Adrenal gland (tissue), 12 donors: Measurements from ENCODE around the gene SHC4. TPM values are rescaled to one million over a fixed set of nuclear protein-coding genes. Genes with fewer than 3 reads are reported as not detected.

Source experiments
- DNase-seq, 7 donors: peaks; one replicate each; pipeline ENCODE4 v3.0.0-alpha.2; 2019 to 2020
- H3K27ac ChIP-seq, 5 donors: fragments of 200-600 bp; sonication (generic) in 4 of 5; 1 replicate in 3 of 5; 2 replicates in 2 of 5; pipeline versions ENCODE4 v1.5.1 to v1.8.0; 2016 to 2020; ENCODE audit warnings: mild to moderate bottlenecking in 1 of 5
- H3K27me3 ChIP-seq: fragments of 200-600 bp; 2 replicates; pipeline ENCODE4 v1.8.0; 2021
- H3K36me3 ChIP-seq, 2 donors: fragments of 200-600 bp; replicated peaks in 1 of 2; 1 replicate in 1 of 2; 2 replicates in 1 of 2; pipeline versions ENCODE4 v1.5.1 to v1.8.0; 2018 to 2022
- H3K4me1 ChIP-seq, 2 donors: fragments of 200-600 bp; replicated peaks in 1 of 2; 1 replicate in 1 of 2; 2 replicates in 1 of 2; pipeline versions ENCODE4 v1.5.1 to v1.8.0; 2018 to 2021
- H3K4me3 ChIP-seq, 4 donors: fragments of 200-600 bp; sonication (generic) in 3 of 4; one replicate each; pipeline ENCODE4 v1.5.1; 2016 to 2018
- H3K9me3 ChIP-seq, 3 donors: fragments of 200-600 bp; sonication (generic) in 1 of 3; replicated peaks in 1 of 3; 1 replicate in 2 of 3; 2 replicates in 1 of 3; pipeline versions ENCODE4 v1.5.1 to v1.8.0; 2016 to 2021
- POLR2A ChIP-seq, 2 donors: fragments of 450-650 bp; IDR thresholded peaks; one replicate each; pipeline ENCODE4 v1.6.1; 2017; ENCODE audit warnings: antibody characterized with exemption in 2 of 2, mild to moderate bottlenecking in 2 of 2, moderate library complexity in 1 of 2
- WGBS, 4 donors: extraction: QIAGEN DNeasy Blood & Tissue Kit in 2 of 4; methylation state at CpG; one replicate each; pipeline versions ENCODE4 v1.1.5 to v1.1.7; 2013 to 2017; 5-methylcytosine and 5-hydroxymethylcytosine counted together
- intact Hi-C, 2 donors: fragments of 100-400 bp; cut with DNase I; formaldehyde crosslinking; loops; one replicate each; pipeline versions ENCODE4 v1.14.1 to v1.15.0; 2022 to 2023
- polyA plus RNA-seq, 3 donors: library from polyadenylated mRNA; stranded (reverse); fragments of 200-250 nt in 2 of 3; fragments of 350-450 nt in 1 of 3; fragmentation: Illumina TruSeq in 1 of 3; extraction: RNeasy Lipid Tissue Mini Kit (QIAGEN cat#74804) in 1 of 3; gene quantifications; one replicate each; pipeline ENCODE4 v1.2.3, GENCODE V29; 2013 to 2014
- total RNA-seq, 9 donors: library from RNA; depleted of rRNA in 4 of 9; stranded (reverse); fragments of >200 nt in 4 of 9; fragments of 120-200 nt in 1 of 9; fragmentation: NEBNext Ultra II Directional in 1 of 9; extraction: Animal tissue kit (Norgen Biotek cat#: 25700) in 1 of 9; gene quantifications; one replicate each; pipeline versions ENCODE4 v1.1.0 to v1.2.4, GENCODE V29; 2013 to 2023
- TF ChIP-seq, protein P1 (sequence below), 6 experiments: fragments of 450-650 bp in 4 of 6; fragments of 200-600 bp in 2 of 6; sonication (generic) in 1 of 6; IDR thresholded peaks; 1 replicate in 5 of 6; 2 replicates in 1 of 6; pipeline versions ENCODE4 v1.5.1 to v1.8.0; 2016 to 2021; ENCODE audit warnings: antibody characterized with exemption in 6 of 6, mild to moderate bottlenecking in 2 of 6, moderate library complexity in 1 of 6
- donor health status: healthy with polysubstance abuse.
- donor health status: Bipolar disorder and iron deficiency.
- donor health status: DM: yes; HTN: yes; CAD: no.
- donor health status: DM: no; HTN: no; CAD: no.
- donor health status: DM: no; HTN: no; CAD: no.
- donor health status: DM: yes; HTN: yes; CAD: no.

SHC4 gene
- total and polyA plus RNA-seq, 12 donors: 0.40 to 1.8 (median 0.99) TPM

DNA sequence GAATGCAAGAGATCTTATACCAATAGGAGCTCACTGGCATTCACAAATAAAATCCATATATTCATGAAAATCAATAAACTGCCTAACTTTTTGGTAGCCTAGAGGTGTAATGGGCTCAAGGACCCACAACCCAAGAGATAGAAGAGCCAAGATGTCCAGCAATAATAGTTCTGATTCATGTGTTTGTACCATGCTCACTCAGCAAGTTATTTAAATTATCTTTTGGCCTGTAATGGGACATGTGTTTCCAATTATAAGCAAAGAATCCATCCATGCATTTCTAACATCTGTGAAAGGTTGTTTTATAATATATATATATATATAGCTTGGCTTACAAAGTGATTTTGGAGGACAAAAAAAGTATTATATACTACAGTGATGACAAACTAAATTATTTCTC, 29.7 kb upstream of the SHC4 start:
- intact Hi-C loops: no loop called here
- H3K9me3 ChIP-seq: no peaks in the 10 kb centered on the region
- H3K27me3 ChIP-seq: no peaks in the 10 kb centered on the region
- H3K36me3 ChIP-seq: peaks cover 0 to 40% of the 10 kb centered on the region in 2 donors
- no peak for DNase-seq
- H3K4me1 ChIP-seq: no peaks in the 10 kb centered on the region
- no peak for TF ChIP-seq POLR2A (IDR thresholded peaks at IDR 0.05)
- TF ChIP-seq, protein P1, sequence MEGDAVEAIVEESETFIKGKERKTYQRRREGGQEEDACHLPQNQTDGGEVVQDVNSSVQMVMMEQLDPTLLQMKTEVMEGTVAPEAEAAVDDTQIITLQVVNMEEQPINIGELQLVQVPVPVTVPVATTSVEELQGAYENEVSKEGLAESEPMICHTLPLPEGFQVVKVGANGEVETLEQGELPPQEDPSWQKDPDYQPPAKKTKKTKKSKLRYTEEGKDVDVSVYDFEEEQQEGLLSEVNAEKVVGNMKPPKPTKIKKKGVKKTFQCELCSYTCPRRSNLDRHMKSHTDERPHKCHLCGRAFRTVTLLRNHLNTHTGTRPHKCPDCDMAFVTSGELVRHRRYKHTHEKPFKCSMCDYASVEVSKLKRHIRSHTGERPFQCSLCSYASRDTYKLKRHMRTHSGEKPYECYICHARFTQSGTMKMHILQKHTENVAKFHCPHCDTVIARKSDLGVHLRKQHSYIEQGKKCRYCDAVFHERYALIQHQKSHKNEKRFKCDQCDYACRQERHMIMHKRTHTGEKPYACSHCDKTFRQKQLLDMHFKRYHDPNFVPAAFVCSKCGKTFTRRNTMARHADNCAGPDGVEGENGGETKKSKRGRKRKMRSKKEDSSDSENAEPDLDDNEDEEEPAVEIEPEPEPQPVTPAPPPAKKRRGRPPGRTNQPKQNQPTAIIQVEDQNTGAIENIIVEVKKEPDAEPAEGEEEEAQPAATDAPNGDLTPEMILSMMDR (IDR thresholded peaks at IDR 0.05): no peak
- H3K4me3 ChIP-seq: no peak overlapping the region
- no peak overlapping the region for H3K27ac ChIP-seq

DNA sequence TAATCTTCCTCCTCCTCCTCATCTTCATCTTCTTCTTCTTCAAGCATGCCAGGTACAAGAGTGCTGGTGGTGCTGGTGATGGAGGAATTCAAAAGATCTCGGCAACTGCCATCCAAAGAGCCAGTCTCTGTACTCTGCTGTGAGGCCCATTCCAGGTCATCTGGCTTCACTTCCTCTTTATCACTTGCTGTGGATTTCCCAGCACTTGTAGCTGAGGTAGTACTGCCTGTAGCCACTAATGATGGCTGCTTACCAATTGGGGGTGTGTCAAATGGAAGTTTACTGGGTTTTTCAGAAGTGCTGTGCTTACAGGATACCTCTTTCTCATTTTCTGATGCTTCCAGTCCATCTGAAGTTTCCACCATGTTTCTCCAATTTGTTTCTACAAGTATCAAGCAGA, 28.8 kb upstream of the SHC4 start:
- intact Hi-C loops: no loop called here
- Histone ChIP-seq H3K27me3 (no peaks in the 10 kb centered on the region), H3K36me3 (peaks cover 0 to 32% of the 10 kb centered on the region in 2 donors), H3K27ac (no peak overlapping the region), H3K9me3 (no peaks in the 10 kb centered on the region), H3K4me1 (no peaks in the 10 kb centered on the region), H3K4me3 (no peak overlapping the region)
- WGBS, 4 donors: 88 to 100% (median 92%) methylated on average over 1 of the region's 1 CpG
- no peak for DNase-seq
- TF ChIP-seq, protein P1 (IDR thresholded peaks at IDR 0.05): no peak
- no peak for TF ChIP-seq POLR2A (IDR thresholded peaks at IDR 0.05)

DNA sequence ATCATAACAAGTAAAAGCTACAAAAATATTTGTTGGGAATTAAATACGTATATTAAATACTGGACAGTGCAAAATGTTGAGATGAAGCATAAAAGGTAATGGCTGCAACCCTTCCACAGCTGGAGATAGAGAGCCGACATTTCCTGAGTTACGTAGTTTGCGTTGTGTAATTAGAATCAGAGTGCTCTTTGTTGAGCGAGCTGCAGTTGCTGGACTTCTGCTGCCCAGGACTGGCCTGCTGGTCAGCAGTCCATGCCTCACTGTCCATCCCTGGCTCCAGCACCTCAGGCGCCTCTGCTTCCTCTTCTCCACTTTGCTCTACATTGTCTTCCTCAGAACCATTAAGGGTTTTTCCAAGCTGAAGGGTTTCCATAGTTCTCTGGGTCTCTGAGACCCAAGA, 28.4 kb upstream of the SHC4 start:
- Histone ChIP-seq H3K27ac (no peak overlapping the region), H3K27me3 (no peaks in the 10 kb centered on the region), H3K4me3 (no peak overlapping the region), H3K36me3 (peaks cover 0 to 30% of the 10 kb centered on the region in 2 donors), H3K9me3 (no peaks in the 10 kb centered on the region), H3K4me1 (no peaks in the 10 kb centered on the region)
- intact Hi-C loops: no loop called here
- WGBS, 4 donors: 94 to 97% (median 95%) methylated on average over 6 of the region's 6 CpGs
- no peak for DNase-seq
- TF ChIP-seq, protein P1 (IDR thresholded peaks at IDR 0.05): no peak
- TF ChIP-seq POLR2A (IDR thresholded peaks at IDR 0.05): no peak

DNA sequence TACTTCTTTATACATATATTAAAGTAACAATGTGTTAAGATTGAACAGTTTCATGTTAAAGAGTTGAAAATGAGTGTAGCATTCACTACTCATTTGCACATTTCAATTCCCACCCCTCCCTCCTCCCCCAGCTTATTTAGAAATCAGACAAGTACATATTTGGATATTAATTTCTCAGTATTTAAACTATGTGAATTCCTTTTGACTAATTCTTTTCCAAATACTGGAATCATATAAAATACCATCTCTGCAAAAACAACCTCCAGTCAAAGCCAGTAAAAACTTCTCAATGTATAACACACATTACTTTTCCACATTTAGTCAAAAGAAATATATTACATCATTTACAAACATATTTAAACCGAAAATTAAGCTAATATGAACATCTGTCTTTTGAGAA, 25.5 kb upstream of the SHC4 start:
- intact Hi-C loops: no loop called here
- Histone ChIP-seq H3K9me3 (no peaks in the 10 kb centered on the region), H3K27ac (no peak overlapping the region), H3K27me3 (no peaks in the 10 kb centered on the region), H3K4me1 (no peaks in the 10 kb centered on the region), H3K4me3 (no peak overlapping the region), H3K36me3 (peaks cover 0 to 14% of the 10 kb centered on the region in 2 donors)
- 82 to 91% (median 83%) methylated on average over 1 of the region's 1 CpG for WGBS, 4 donors
- DNase-seq: no peak
- no peak for TF ChIP-seq POLR2A (IDR thresholded peaks at IDR 0.05)
- TF ChIP-seq, protein P1 (IDR thresholded peaks at IDR 0.05): no peak
